GM19328 (cell line): Measurements from ENCODE around the gene NKX6-2.

Experiments used
- ATAC-seq: cut with Tn5 transposase; IDR thresholded peaks from one replicate; pipeline ENCODE4 v1.9.1; 2021; ENCODE audit warnings: mild to moderate bottlenecking, moderate library complexity; ENCODE audit not compliant: unreplicated experiment

The NKX6-2 gene

GRCh38 chr10:132813560-132814468 lies 27.9 kb upstream of the NKX6-2 start:
- no peak for ATAC-seq

GRCh38 chr10:132813001-132813401 lies 27.1 kb upstream of the NKX6-2 start:
- ATAC-seq: no peak

GRCh38 chr10:132812520-132812919 lies 26.6 kb upstream of the NKX6-2 start:
- no peak for ATAC-seq

- ATAC-seq: no peak
Measured at GRCh38 chr10:132811891-132812481, 26.0 kb upstream of the NKX6-2 start.

- ATAC-seq: no peak
Measured at GRCh38 chr10:132810807-132811700, 25.1 kb upstream of the NKX6-2 start.

GRCh38 chr10:132810141-132810806 lies 24.3 kb upstream of the NKX6-2 start:
- no peak for ATAC-seq

- ATAC-seq: no peak
Measured at GRCh38 chr10:132809232-132810140, 23.5 kb upstream of the NKX6-2 start.

GRCh38 chr10:132808383-132809231 lies 22.7 kb upstream of the NKX6-2 start:
- no peak for ATAC-seq

GRCh38 chr10:132807621-132808049 lies 21.7 kb upstream of the NKX6-2 start:
- ATAC-seq: no peak

GRCh38 chr10:132806561-132807003 lies 20.6 kb upstream of the NKX6-2 start:
- no peak for ATAC-seq

- ATAC-seq: no peak
Measured at GRCh38 chr10:132806110-132806509, 20.2 kb upstream of the NKX6-2 start.

GRCh38 chr10:132805599-132805998 lies 19.7 kb upstream of the NKX6-2 start:
- ATAC-seq: no peak

GRCh38 chr10:132804785-132805426 lies 19.0 kb upstream of the NKX6-2 start:
- ATAC-seq: no peak

GRCh38 chr10:132804287-132804686 lies 18.3 kb upstream of the NKX6-2 start:
- ATAC-seq: no peak

- no peak for ATAC-seq
Measured at GRCh38 chr10:132803416-132804210, 17.7 kb upstream of the NKX6-2 start.

GRCh38 chr10:132802694-132803320 lies 16.9 kb upstream of the NKX6-2 start:
- ATAC-seq: no peak

- ATAC-seq: no peak
Measured at GRCh38 chr10:132802048-132802447, 16.1 kb upstream of the NKX6-2 start.
